Measurements from ENCODE around the gene GLIPR1.
"Not testable (repeated sequence)": the region's sequence is repeated elsewhere in the genome, so short reads cannot be mapped to it uniquely, and the experiment has no call there.

The GLIPR1 gene

DNA sequence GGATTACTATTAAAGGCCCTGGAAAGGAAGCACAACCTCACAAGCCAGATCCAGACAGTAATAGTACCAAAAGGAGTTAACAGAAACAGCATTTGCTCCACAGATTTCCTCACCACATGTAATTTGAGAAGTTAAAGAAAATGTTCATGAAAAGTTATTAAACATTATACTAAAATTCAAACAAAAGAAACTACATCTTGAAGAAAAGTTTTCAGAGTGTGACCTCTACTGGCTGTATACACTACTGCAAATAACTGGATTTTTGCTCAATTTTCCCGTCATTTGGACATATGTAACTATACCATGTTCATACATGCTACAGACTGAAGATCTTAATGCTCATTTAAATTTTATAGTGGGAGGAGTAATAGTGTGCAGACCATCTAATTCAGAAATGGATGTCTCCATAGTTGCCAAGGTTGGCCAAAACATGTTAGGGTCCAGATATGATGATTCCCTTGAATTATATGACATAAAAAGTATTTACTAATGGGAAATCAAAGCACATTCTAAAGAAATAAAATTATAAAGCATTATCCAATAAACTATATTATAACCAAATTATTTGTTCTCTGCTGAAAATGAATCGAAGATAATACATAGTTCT is 25.3 kb downstream of the GLIPR1 start:
- TF ChIP-seq, protein P1, sequence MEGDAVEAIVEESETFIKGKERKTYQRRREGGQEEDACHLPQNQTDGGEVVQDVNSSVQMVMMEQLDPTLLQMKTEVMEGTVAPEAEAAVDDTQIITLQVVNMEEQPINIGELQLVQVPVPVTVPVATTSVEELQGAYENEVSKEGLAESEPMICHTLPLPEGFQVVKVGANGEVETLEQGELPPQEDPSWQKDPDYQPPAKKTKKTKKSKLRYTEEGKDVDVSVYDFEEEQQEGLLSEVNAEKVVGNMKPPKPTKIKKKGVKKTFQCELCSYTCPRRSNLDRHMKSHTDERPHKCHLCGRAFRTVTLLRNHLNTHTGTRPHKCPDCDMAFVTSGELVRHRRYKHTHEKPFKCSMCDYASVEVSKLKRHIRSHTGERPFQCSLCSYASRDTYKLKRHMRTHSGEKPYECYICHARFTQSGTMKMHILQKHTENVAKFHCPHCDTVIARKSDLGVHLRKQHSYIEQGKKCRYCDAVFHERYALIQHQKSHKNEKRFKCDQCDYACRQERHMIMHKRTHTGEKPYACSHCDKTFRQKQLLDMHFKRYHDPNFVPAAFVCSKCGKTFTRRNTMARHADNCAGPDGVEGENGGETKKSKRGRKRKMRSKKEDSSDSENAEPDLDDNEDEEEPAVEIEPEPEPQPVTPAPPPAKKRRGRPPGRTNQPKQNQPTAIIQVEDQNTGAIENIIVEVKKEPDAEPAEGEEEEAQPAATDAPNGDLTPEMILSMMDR (IDR thresholded peaks at IDR 0.05; ENCODE audit: borderline replicate concordance, insufficient read depth, low read depth, low read length), result peak; percentile 40; the same call in 1 of the 2 replicates
- no peak overlapping the region for H3K4me3 ChIP-seq (ENCODE audit: low read depth, low read length)

- TF ChIP-seq, protein P1 (IDR thresholded peaks at IDR 0.05; ENCODE audit: borderline replicate concordance, insufficient read depth, low read depth, low read length), result no peak
- H3K4me3 ChIP-seq (ENCODE audit: low read depth, low read length), result no peak overlapping the region
Observed at GRCh38 chr12:75507086-75507485, 26.5 kb downstream of the GLIPR1 start.

- H3K4me3 ChIP-seq (ENCODE audit: low read depth, low read length), result no peak overlapping the region
- TF ChIP-seq, protein P1 (IDR thresholded peaks at IDR 0.05; ENCODE audit: borderline replicate concordance, insufficient read depth, low read depth, low read length), result no peak
Observed at GRCh38 chr12:75508159-75508558, 27.6 kb downstream of the GLIPR1 start.

DNA sequence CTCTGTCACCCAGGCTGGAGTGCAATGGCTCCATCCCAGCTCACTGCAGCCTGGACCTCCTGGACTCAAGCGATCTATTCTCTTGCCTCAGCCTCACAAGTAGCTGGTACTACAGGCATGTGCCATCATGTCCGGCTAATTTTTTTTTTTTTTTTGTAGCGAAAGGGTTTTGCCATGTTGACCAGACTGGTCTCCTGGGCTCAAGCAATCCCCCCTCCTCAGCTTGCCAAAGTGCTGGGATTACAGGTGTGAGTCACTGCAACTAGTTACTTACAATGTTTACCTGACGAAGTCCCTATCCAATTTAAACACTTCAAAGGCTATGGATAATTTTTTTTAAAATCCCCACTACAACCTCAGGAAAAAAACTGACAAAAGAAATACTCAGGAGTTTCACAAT is 29.1 kb downstream of the GLIPR1 start:
- no peak overlapping the region for H3K4me3 ChIP-seq (ENCODE audit: low read depth, low read length)

DNA sequence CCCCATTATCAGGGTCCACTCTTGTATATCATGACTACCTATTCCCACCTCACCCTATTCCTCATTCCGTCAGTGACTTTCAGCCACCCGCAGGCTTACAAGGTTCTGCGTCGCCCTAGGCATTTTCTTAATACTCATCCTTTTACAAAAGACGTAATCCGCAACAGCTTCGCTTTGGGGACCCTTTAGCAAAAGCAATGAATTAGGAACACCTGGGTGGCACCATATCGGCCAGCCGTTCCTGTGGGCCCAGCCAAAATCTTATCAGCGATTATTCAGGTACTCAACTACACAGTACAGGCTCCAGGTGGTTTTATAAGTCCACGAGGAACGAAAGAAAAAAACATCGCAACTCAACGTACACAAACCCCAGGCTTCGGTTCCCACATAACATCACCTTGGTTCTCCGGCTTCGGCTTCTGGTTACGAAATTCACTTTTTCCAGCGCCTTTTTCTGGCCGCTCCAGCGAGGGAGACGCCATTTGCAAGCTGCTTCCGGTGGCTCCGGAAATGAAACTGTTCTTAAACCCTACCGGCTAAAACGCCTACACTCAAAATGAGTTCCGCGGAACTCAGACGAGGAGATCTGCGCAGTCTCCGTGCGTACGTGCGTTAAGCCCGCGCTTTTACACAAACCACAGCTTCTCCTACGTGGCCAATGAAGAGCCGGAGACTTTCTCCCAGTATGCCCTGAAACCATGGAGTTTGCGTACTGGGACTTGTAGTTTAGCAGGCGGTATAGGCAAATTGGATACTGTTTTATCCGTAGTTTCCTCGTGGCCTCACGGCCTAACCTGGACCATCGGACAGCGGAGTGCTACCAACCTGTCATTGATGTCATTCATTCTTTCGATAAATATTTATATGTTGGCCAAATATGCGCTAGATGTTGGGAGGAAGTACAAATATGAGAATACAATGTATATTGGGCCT is 30.8 kb downstream of the GLIPR1 start, which contains the start of gene KRR1:
Gene KRR1, minus strand, starts transcription at position 494 of the 933 bp plus-strand sequence. Its CDS starts 12 bp downstream, at position 482.
- peak within 1 kb of the TSS; percentile 59 for H3K4me3 ChIP-seq (ENCODE audit: low read depth, low read length)
- TF ChIP-seq, protein P1 (IDR thresholded peaks at IDR 0.05; ENCODE audit: borderline replicate concordance, insufficient read depth, low read depth, low read length), result no peak

More for the DNA sequence above, 29.1 kb downstream of the GLIPR1 start:
- TF ChIP-seq, protein P1 (IDR thresholded peaks at IDR 0.05; ENCODE audit: borderline replicate concordance, insufficient read depth, low read depth, low read length), result no peak

DNA sequence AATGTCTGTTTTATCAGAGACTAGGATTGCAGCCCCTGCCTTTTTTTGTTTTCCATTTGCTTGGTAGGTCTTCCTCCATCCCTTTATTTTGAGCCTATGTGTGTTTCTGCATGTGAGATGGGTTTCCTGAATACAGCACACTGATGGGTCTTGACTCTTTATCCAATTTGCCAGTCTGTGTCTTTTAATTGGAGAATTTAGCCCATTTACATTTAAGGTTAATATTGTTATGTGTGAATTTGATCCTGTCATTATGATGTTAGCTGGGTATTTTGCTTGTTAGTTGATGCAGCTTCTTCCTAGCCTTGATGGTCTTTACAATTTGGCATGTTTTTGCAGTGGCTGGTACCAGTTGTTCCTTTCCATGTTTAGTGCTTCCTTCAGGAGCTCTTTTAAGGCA is 40.7 kb downstream of the GLIPR1 start:
- H3K4me3 ChIP-seq (ENCODE audit: low read depth, low read length), result not testable (repeated sequence)

- H3K4me3 ChIP-seq (ENCODE audit: low read depth, low read length), result not testable (repeated sequence)
Observed at GRCh38 chr12:75522124-75522523, 41.6 kb downstream of the GLIPR1 start.

GRCh38 chr12:75525263-75525662 is 44.7 kb downstream of the GLIPR1 start:
- TF ChIP-seq, protein P1 (IDR thresholded peaks at IDR 0.05; ENCODE audit: borderline replicate concordance, insufficient read depth, low read depth, low read length), result no peak
- H3K4me3 ChIP-seq (ENCODE audit: low read depth, low read length), result no peak overlapping the region

Measured in GM12875 (cell line).